ENCODE measurements around the gene NAGS. TPM values are rescaled to one million over a fixed set of nuclear protein-coding genes. Genes with fewer than 3 reads are reported as not detected.
A peak's percentile ranks its signal among the peaks of the same experiment; 100 is the strongest.

The NAGS gene
- total and polyA plus RNA-seq, 2 donors (not counting 1 experiment from before 2014, with no cell fraction given) = 0.66 to 2.2 TPM

DNA sequence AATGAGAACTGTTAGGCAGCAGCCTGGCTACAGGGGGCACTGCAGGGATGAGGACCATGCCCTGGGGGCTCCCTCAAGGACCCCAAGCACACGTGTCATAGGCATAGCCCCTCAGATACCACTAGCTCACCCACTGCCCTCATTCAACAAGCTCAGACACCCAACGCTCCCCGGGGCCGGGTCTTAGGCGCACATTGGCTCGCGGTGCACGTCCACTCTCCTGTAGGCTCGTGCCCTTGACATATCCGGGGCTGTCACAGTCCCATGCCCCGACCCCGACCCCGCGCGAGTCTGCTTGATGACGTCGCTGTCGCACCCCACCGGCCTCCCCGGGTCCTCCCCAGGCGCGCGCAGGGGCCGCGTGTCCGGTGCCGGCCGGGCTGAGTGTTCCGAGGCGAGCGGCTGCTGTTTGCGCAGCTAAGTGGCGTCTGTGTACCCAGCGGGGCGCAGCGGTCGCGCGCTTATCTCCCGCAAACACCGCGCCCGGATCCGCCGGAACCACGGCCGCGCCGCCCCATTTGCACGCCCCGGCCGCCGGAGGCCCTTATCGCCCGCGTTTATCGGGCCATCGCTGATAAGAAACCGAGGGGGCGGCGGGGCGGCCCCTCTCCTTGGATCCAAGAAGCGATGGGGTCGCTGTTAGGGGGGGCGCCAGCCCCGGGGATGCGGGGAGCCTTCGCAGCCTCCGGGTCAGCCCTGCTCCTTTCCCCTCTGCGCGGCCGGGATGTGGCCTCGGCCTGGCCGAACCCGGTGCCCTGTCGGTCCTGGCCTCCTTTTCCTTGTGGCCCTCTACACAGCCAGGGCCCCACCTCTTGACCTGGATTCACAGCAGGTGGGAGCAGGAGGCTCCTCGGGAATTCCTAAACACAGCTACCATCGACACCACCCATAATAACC, 20.7 kb upstream of the NAGS start:
- H3K4me1 Mint-ChIP-seq = peaks cover 2% of the 10 kb centered on the region
- no peaks in the 10 kb centered on the region for H3K36me3 ChIP-seq (replicated peaks in 1 of 2; ENCODE audit: control extremely low read depth in 1 of 2, control insufficient read depth in 1 of 2, extremely low read depth in 1 of 2, insufficient read depth in 2 of 2, low read length in 1 of 2)
- no peaks in the 10 kb centered on the region for H3K9me3 Mint-ChIP-seq (ENCODE audit: insufficient read depth)
- H3K27ac Mint-ChIP-seq = no peak overlapping the region
- peaks cover 0 to 45% (median 30%) of the 10 kb centered on the region in 4 experiments for H3K27me3 ChIP-seq (replicated peaks in 1 of 4; ENCODE audit: control extremely low read depth in 1 of 4, control insufficient read depth in 3 of 4, insufficient read depth in 4 of 4, low read length in 3 of 4)
- H3K4me3 ChIP-seq (ENCODE audit: control extremely low read depth in 1 of 5, extremely low read depth in 1 of 5, insufficient read depth in 1 of 5, low read depth in 2 of 5, low read length in 4 of 5) = peak overlapping the region in 3 of 5 experiments; percentile 11 to 29 (median 21)
- no peak overlapping the region for H3K27ac ChIP-seq (ENCODE audit: low read length in 2 of 2)
- H3K79me2 ChIP-seq (ENCODE audit: control insufficient read depth, insufficient read depth, low read length) = no peaks in the 10 kb centered on the region
- ChIA-PET POLR2A (no interaction called here), CTCF (interaction anchor here (2.5 kb wide), 1 partner anchor 40 kb away, joined by 10 read pairs; no protein-coding TSS in a partner anchor)
- H3K9me3 ChIP-seq (ENCODE audit: control extremely low read depth in 1 of 3, control insufficient read depth in 2 of 3, insufficient read depth in 1 of 3, low read length in 2 of 3) = peaks cover 0 to 5% (median 0%) of the 10 kb centered on the region in 3 donors
- 7% methylated on average over 74 of the region's 78 CpGs for WGBS (ENCODE audit: insufficient coverage)
- peak overlapping the region; percentile 67 for H3K4me2 ChIP-seq (replicated peaks; ENCODE audit: low read depth, low read length, poor library complexity, severe bottlenecking)
- peak overlapping the region; percentile 51 for H2AFZ ChIP-seq (ENCODE audit: insufficient read depth, low read depth, low read length, poor library complexity, severe bottlenecking)
- H4K20me1 ChIP-seq (ENCODE audit: control insufficient read depth, insufficient read depth, low read length, poor library complexity, severe bottlenecking) = no peaks in the 10 kb centered on the region
- ATAC-seq (ENCODE audit: low read depth) (peak; percentile 14), DNase-seq (peak; percentile 23)
- TF ChIP-seq, protein P1, sequence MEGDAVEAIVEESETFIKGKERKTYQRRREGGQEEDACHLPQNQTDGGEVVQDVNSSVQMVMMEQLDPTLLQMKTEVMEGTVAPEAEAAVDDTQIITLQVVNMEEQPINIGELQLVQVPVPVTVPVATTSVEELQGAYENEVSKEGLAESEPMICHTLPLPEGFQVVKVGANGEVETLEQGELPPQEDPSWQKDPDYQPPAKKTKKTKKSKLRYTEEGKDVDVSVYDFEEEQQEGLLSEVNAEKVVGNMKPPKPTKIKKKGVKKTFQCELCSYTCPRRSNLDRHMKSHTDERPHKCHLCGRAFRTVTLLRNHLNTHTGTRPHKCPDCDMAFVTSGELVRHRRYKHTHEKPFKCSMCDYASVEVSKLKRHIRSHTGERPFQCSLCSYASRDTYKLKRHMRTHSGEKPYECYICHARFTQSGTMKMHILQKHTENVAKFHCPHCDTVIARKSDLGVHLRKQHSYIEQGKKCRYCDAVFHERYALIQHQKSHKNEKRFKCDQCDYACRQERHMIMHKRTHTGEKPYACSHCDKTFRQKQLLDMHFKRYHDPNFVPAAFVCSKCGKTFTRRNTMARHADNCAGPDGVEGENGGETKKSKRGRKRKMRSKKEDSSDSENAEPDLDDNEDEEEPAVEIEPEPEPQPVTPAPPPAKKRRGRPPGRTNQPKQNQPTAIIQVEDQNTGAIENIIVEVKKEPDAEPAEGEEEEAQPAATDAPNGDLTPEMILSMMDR (IDR thresholded peaks at IDR 0.05) = no peak
- no peak for TF ChIP-seq EZH2 (IDR thresholded peaks at IDR 0.05; ENCODE audit: borderline replicate concordance, insufficient read depth, low read depth, low read length, poor library complexity, severe bottlenecking)
- peaks cover 10 to 11% of the 10 kb centered on the region in 2 donors for H3K4me1 ChIP-seq (ENCODE audit: control insufficient read depth in 2 of 2, insufficient read depth in 2 of 2, low read length in 2 of 2)
- H3K9ac ChIP-seq (ENCODE audit: low read length) = peak overlapping the region; percentile 26
- intact Hi-C loops (cut with micrococcal nuclease) = no loop called here
- peaks cover 59% of the 10 kb centered on the region for H3K27me3 Mint-ChIP-seq
- peak overlapping the region; percentile 34 for H3K4me3 Mint-ChIP-seq

DNA sequence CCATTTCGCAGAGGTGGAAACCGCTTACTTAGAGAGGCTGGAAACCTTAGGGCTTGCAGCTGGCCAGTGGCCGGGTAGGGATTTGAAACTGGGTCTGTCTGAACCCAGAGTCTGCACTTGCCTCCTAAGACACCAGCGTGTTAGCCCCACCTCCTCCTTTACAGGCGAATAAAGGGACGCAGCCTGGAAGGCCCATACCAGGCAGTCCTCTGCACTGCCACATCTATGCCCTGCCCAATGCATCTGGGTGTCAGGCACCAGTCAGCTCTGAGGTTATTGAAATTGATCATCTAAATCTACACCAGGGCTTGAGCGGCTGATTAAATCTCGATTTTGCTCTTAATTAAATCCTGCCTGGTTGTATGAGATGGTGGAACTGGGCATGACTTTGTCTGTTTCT, 19.9 kb upstream of the NAGS start:
- ATAC-seq (ENCODE audit: low read depth) (no peak), DNase-seq (no peak)
- Histone ChIP-seq H3K9me3 (ENCODE audit: control extremely low read depth in 1 of 3, control insufficient read depth in 2 of 3, insufficient read depth in 1 of 3, low read length in 2 of 3) (peaks cover 0 to 5% (median 0%) of the 10 kb centered on the region in 3 donors), H3K79me2 (ENCODE audit: control insufficient read depth, insufficient read depth, low read length) (no peaks in the 10 kb centered on the region), H3K9ac (ENCODE audit: low read length) (no peak overlapping the region), H2AFZ (ENCODE audit: insufficient read depth, low read depth, low read length, poor library complexity, severe bottlenecking) (no peak overlapping the region), H3K27me3 (replicated peaks in 1 of 4; ENCODE audit: control extremely low read depth in 1 of 4, control insufficient read depth in 3 of 4, insufficient read depth in 4 of 4, low read length in 3 of 4) (peaks cover 0 to 43% (median 30%) of the 10 kb centered on the region in 4 experiments), H3K4me2 (replicated peaks; ENCODE audit: low read depth, low read length, poor library complexity, severe bottlenecking) (no peak overlapping the region), H4K20me1 (ENCODE audit: control insufficient read depth, insufficient read depth, low read length, poor library complexity, severe bottlenecking) (no peaks in the 10 kb centered on the region), H3K4me1 (ENCODE audit: control insufficient read depth in 2 of 2, insufficient read depth in 2 of 2, low read length in 2 of 2) (peaks cover 10 to 11% of the 10 kb centered on the region in 2 donors), H3K36me3 (replicated peaks in 1 of 2; ENCODE audit: control extremely low read depth in 1 of 2, control insufficient read depth in 1 of 2, extremely low read depth in 1 of 2, insufficient read depth in 2 of 2, low read length in 1 of 2) (no peaks in the 10 kb centered on the region), H3K4me3 (ENCODE audit: control extremely low read depth in 1 of 5, extremely low read depth in 1 of 5, insufficient read depth in 1 of 5, low read depth in 2 of 5, low read length in 4 of 5) (no peak overlapping the region), H3K27ac (ENCODE audit: low read length in 2 of 2) (no peak overlapping the region)
- Mint-ChIP-seq H3K4me3 (no peak overlapping the region), H3K9me3 (ENCODE audit: insufficient read depth) (no peaks in the 10 kb centered on the region), H3K27me3 (peaks cover 59% of the 10 kb centered on the region), H3K4me1 (peaks cover 2% of the 10 kb centered on the region), H3K27ac (no peak overlapping the region)
- intact Hi-C loops (cut with micrococcal nuclease) = no loop called here
- WGBS (ENCODE audit: insufficient coverage) = 98% methylated on average over 6 of the region's 8 CpGs
- POLR2A ChIA-PET = interaction anchor here (0.5 kb wide), 2 partner anchors 174 to 886 kb away, joined by 3 read pairs; no protein-coding TSS in a partner anchor
- TF ChIP-seq, protein P1 (IDR thresholded peaks at IDR 0.05) = no peak
- TF ChIP-seq EZH2 (IDR thresholded peaks at IDR 0.05; ENCODE audit: borderline replicate concordance, insufficient read depth, low read depth, low read length, poor library complexity, severe bottlenecking) = no peak
- CTCF ChIA-PET = no interaction called here

Measured in B cell (primary cell).